Endothelial cell of umbilical vein (primary cell): Measurements from ENCODE around the gene ZDHHC14.

ENCODE experiments used
- EZH2 ChIP-seq: IDR thresholded peaks from 2 replicates; pipeline ENCODE4 v1.6.1; 2012; ENCODE audit warnings: borderline replicate concordance, low read depth, mild to moderate bottlenecking, moderate library complexity, low read length, inconsistent platforms; ENCODE audit not compliant: severe bottlenecking
- FOS ChIP-seq: IDR thresholded peaks from 2 replicates; pipeline ENCODE4 v1.6.1; 2011; ENCODE audit warnings: mild to moderate bottlenecking, low read length, moderate library complexity, borderline replicate concordance; ENCODE audit not compliant: insufficient read depth
- GATA2 ChIP-seq: IDR thresholded peaks from 2 replicates; pipeline ENCODE4 v1.7.0; 2011; ENCODE audit warnings: low read depth, mild to moderate bottlenecking, moderate library complexity, mixed read lengths, low read length; ENCODE audit not compliant: insufficient read length, insufficient read depth
- JUN ChIP-seq: IDR thresholded peaks from 2 replicates; pipeline ENCODE4 v1.6.1; 2011; ENCODE audit warnings: borderline replicate concordance, low read depth; ENCODE audit not compliant: insufficient read length, insufficient read depth
- MYC ChIP-seq: IDR thresholded peaks from one replicate; pipeline ENCODE4 v1.6.1; 2011; ENCODE audit warnings: mild to moderate bottlenecking, low read depth, low read length
- POLR2A ChIP-seq: IDR thresholded peaks from 2 replicates; pipeline ENCODE4 v1.6.1; 2012; ENCODE audit warnings: low read depth, mild to moderate bottlenecking, control low read depth, low read length
- POLR2AphosphoS5 ChIP-seq: IDR thresholded peaks from 2 replicates; pipeline ENCODE4 v1.6.1; 2012; ENCODE audit warnings: low read depth, mild to moderate bottlenecking, control low read depth, low read length, moderate library complexity; ENCODE audit not compliant: insufficient read depth
- TF ChIP-seq, protein P1 (sequence below), 2 donors: IDR thresholded peaks; 1 replicate in 1 of 2; 2 replicates in 1 of 2; pipeline ENCODE4 v1.5.1; 2011; ENCODE audit warnings: low read length in 2 of 2, mild to moderate bottlenecking in 2 of 2, moderate library complexity in 2 of 2, control low read depth in 1 of 2, inconsistent platforms in 1 of 2, low read depth in 1 of 2; ENCODE audit not compliant: insufficient read depth in 1 of 2; ENCODE audit errors: extremely low read depth in 1 of 2
- TF ChIP-seq, protein P2 (sequence below): IDR thresholded peaks from 2 replicates; pipeline ENCODE4 v1.6.1; 2011; ENCODE audit not compliant: insufficient read depth, insufficient read length

DNA sequence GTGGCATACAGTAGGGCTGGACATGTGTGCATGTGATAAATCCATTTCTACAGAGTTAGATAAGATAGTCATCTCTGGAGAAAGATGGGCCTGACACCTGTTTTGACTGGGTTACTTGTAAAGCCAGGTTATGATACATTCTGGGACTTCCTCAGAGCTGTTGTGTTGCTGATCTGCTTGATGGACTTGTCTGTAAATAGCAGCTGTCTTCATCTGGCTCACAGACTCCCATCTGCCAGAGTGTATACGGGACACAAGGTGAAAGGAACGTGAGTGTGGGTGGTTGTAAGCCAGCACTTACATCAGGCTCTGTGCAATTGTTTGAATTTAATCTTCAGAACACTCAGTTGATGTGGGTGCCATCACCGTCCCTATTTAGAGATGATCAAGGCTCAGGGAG is 49.8 kb downstream of the ZDHHC14 start:
- no peak for TF ChIP-seq POLR2A
- no peak for TF ChIP-seq POLR2AphosphoS5
- TF ChIP-seq, protein P1, sequence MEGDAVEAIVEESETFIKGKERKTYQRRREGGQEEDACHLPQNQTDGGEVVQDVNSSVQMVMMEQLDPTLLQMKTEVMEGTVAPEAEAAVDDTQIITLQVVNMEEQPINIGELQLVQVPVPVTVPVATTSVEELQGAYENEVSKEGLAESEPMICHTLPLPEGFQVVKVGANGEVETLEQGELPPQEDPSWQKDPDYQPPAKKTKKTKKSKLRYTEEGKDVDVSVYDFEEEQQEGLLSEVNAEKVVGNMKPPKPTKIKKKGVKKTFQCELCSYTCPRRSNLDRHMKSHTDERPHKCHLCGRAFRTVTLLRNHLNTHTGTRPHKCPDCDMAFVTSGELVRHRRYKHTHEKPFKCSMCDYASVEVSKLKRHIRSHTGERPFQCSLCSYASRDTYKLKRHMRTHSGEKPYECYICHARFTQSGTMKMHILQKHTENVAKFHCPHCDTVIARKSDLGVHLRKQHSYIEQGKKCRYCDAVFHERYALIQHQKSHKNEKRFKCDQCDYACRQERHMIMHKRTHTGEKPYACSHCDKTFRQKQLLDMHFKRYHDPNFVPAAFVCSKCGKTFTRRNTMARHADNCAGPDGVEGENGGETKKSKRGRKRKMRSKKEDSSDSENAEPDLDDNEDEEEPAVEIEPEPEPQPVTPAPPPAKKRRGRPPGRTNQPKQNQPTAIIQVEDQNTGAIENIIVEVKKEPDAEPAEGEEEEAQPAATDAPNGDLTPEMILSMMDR (IDR thresholded peaks at IDR 0.05; ENCODE audit: extremely low read depth in 1 of 2, insufficient read depth in 1 of 2, low read depth in 1 of 2, low read length in 2 of 2): no peak
- TF ChIP-seq EZH2: no peak
- no peak for TF ChIP-seq JUN
- TF ChIP-seq GATA2: no peak
- TF ChIP-seq FOS: no peak
- TF ChIP-seq, protein P2, sequence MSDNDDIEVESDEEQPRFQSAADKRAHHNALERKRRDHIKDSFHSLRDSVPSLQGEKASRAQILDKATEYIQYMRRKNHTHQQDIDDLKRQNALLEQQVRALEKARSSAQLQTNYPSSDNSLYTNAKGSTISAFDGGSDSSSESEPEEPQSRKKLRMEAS: no peak
- no peak for TF ChIP-seq MYC
